GM20000 (cell line): Measurements from ENCODE around the gene HYLS1.

Source experiments
- DNase-seq: peaks from one replicate; pipeline ENCODE4 v3.0.0; 2012; ENCODE audit warnings: low spot score
- CTCF ChIP-seq: IDR thresholded peaks from 2 replicates; pipeline ENCODE4 v1.5.1; 2012; ENCODE audit warnings: mild to moderate bottlenecking, control low read depth; ENCODE audit errors: extremely low read depth, missing control alignments

The HYLS1 gene

DNA sequence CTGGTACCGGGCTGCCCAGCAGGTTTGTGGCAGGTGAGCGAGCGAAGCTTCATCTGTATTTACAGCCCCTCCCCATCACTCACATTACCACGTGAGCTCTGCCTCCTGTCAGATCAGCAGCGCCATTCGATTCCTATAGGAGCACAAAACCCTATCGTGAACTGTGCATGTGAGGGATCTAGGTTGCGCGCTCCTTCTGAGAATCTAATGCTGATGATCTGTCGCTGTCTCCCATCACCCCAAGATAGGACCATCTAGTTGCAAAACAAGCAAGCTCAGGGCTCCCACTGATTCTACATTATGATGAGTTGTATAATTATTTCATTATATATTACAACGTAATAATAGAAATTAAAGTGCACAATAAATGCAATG, 42.6 kb downstream of the HYLS1 start:
- TF ChIP-seq CTCF = no peak
- no peak for DNase-seq

DNA sequence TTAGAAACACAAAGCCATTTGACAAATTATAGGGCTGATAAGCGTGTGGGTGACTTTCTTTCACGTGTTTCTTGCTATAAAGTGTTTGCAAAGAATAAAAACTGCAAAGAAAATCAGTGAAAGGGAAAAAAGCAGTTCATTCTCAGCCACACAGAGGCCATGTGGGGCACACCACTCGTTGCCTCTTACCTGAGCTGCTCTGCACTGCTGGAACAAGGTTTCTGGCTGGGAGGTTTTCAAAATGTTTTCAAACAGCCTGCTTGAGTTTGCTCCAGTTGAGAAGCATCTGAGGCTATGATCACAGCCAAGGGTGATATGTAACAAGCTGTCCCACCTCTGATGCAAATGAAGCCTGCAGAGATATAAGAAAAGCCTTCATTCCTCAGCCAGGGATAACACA, 43.6 kb downstream of the HYLS1 start:
- no peak for DNase-seq
- TF ChIP-seq CTCF = no peak

DNA sequence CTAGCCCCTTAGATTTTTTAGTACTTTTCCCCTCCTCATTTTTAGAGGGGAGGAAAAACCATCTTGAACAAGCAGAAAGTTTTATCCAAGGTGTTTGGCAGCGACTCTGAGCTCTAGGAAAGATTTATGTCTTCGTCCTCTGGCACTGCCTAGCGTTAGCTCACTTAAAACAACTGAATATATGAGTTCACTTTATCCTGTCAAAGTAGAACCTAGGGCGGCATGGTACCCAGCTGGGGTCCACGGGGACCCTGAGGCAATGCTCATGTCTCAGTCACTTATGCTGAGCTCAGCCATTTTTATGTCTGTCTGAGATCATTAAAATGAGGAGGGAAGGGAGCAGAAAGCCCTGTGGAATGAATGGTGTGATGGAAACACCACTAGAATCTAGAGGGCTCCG, 44.2 kb downstream of the HYLS1 start:
- no peak for DNase-seq
- no peak for TF ChIP-seq CTCF

DNA sequence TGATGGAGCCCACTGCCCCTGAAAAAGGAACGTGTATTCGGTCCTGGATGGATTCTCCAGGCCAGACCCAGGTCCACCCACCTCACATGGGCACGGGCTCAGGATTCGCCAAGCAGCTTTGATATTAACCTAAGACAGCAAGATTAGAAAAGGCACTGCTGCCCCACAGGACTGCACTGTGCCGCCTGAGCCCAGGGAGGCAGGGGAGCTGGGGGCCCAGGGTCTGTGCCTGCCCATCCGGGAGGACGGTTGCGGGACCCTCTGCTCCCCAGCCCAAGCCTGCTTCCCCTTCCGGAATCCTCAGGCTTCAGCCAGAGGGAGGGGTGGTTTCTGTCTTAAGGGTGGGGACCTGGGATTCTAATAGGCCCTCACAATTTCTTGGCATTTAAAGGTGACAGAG, 44.8 kb downstream of the HYLS1 start:
- TF ChIP-seq CTCF = no peak
- DNase-seq = no peak

DNA sequence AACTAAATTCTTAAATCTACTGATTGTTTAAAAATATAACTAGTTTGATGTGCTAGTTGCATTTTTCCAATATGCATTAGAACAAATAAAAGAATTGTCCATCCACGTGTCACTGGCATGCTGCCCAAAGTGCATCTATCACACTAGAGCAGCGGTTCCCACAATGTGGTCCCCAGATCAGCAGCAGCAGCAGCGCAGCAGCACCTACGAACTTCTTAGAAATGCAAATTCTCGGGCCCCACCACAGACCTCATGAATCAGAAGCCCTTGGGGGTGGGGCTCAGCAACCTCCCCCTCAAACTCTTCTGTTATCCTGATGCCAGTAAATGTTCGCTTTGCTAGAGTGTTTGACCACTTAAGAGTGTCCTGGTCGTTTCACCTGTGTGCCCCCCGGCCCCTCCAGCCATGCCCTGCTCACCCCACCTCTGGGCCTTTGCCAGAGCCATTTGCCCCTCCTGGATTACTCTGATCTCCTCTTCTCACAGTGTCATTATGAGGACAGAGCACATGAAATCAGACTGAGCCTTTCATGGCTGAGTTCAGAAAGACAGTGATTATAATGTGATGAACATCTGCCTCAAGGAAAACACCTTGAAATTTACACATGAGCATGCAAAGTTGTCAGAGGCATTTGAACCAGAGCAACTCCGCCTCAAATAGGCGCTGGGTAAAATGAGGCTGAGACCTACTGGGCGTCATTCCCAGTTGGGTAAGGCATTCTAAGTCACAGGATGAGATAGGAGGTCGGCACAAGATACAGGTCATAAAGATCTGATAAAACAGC, 45.8 kb downstream of the HYLS1 start:
- TF ChIP-seq CTCF = no peak

GRCh38 chr11:125934473-125934872, 47.0 kb downstream of the HYLS1 start:
- DNase-seq = no peak
- no peak for TF ChIP-seq CTCF

More for the DNA sequence above, 45.8 kb downstream of the HYLS1 start:
- DNase-seq = no peak

DNA sequence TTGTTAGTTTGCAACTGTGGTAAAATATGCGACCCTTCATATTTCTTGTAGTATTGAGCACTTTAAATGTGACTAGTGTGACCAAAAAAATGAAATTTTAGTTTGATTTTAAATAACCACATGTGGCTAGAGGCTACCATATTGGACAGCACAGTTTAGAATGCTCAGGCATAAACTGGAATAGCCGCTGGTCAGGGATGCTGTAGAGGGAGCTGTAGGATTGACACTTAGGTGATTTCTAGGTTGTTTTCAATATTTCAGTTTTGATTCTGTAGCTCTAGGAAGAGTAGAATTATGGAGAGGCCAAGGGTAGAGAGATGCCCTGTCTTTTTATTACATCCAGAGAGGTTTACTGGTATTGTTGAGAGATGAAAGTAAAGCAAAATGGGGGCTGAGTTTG, 47.6 kb downstream of the HYLS1 start:
- TF ChIP-seq CTCF = no peak
- no peak for DNase-seq
